ENCODE results near the gene CHST15.

CHST15 gene

DNA sequence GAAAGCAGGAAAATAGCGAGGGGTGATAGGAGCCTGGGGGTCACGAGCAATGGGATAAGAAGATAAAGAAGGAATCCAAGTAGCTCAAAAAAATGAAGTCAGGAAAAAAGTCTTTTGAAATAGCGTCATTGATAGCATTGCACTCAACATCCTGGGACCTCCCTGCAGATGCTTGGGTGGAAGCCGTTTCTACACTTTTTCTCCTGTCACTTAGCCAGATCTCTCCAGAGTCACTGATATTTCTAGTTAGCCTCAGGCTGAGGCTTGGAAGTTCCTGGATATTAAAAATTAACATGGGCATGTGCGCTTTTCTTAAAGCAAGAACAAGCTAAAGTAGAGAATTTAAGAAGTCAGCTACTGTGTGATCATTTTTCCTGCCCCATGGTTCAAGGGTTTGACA is 39.5 kb upstream of the CHST15 start:
- H3K4me2 ChIP-seq (ENCODE audit: insufficient read depth, low read length): no peak overlapping the region
- H3K9ac ChIP-seq (ENCODE audit: low read depth, low read length): no peak overlapping the region
- H3K4me1 ChIP-seq (ENCODE audit: insufficient read depth, low read length): peaks cover 5% of the 10 kb centered on the region; the same call in 1 of the 2 replicates
- H2AFZ ChIP-seq (ENCODE audit: low read depth, low read length): no peak overlapping the region
- H4K20me1 ChIP-seq (ENCODE audit: insufficient read depth, low read length): no peaks in the 10 kb centered on the region
- no peaks in the 10 kb centered on the region for H3K79me2 ChIP-seq (ENCODE audit: insufficient read depth, low read length)
- ATAC-seq (ENCODE audit: insufficient read depth, low read depth) (no peak), DNase-seq (no peak)
- no peak for TF ChIP-seq EZH2 (IDR thresholded peaks at IDR 0.05; ENCODE audit: borderline replicate concordance, low read depth, low read length, severe bottlenecking)
- TF ChIP-seq CTCF (IDR thresholded peaks at IDR 0.05; ENCODE audit: borderline replicate concordance, extremely low read depth, low read length, poor library complexity, severe bottlenecking): no peak
- H3K4me3 ChIP-seq (ENCODE audit: low read depth in 1 of 2, low read length in 2 of 2): no peak overlapping the region
- H3K27me3 ChIP-seq (ENCODE audit: insufficient read depth, low read length, poor library complexity): no peaks in the 10 kb centered on the region
- H3K27ac ChIP-seq (ENCODE audit: low read length): no peak overlapping the region
- H3K36me3 ChIP-seq (ENCODE audit: insufficient read depth, low read length): no peaks in the 10 kb centered on the region
- H3K9me3 ChIP-seq (ENCODE audit: insufficient read depth, low read length, severe bottlenecking): no peaks in the 10 kb centered on the region

DNA sequence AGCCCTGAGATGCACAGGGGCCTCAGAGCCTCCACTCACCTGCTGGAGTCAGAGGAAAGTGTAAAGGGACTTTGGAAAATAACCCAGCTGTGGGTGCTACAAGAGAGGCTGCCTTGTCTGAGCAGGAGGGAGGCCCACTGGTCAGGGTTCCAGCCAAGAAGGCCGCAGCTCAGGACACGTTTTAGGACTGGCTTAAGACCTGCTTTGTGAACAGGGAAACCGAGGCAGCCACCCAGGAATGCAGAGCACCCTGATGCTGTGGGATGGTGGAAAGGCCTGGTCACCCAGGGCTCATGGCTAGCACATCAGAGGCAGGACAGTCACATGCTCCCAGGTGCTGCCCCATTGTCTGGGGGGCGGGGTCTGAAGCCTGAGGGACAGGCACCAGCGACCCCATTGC is 38.9 kb upstream of the CHST15 start:
- no peak overlapping the region for H2AFZ ChIP-seq (ENCODE audit: low read depth, low read length)
- no peaks in the 10 kb centered on the region for H4K20me1 ChIP-seq (ENCODE audit: insufficient read depth, low read length)
- H3K79me2 ChIP-seq (ENCODE audit: insufficient read depth, low read length): no peaks in the 10 kb centered on the region
- H3K4me1 ChIP-seq (ENCODE audit: insufficient read depth, low read length): peaks cover 5% of the 10 kb centered on the region; the same call in 1 of the 2 replicates
- TF ChIP-seq EZH2 (IDR thresholded peaks at IDR 0.05; ENCODE audit: borderline replicate concordance, low read depth, low read length, severe bottlenecking) (no peak), CTCF (IDR thresholded peaks at IDR 0.05; ENCODE audit: borderline replicate concordance, extremely low read depth, low read length, poor library complexity, severe bottlenecking) (no peak)
- no peaks in the 10 kb centered on the region for H3K36me3 ChIP-seq (ENCODE audit: insufficient read depth, low read length)
- no peak overlapping the region for H3K4me3 ChIP-seq (ENCODE audit: low read depth in 1 of 2, low read length in 2 of 2)
- DNase-seq (no peak), ATAC-seq (ENCODE audit: insufficient read depth, low read depth) (no peak)
- H3K27ac ChIP-seq (ENCODE audit: low read length): no peak overlapping the region
- no peak overlapping the region for H3K9ac ChIP-seq (ENCODE audit: low read depth, low read length)
- no peaks in the 10 kb centered on the region for H3K27me3 ChIP-seq (ENCODE audit: insufficient read depth, low read length, poor library complexity)
- no peaks in the 10 kb centered on the region for H3K9me3 ChIP-seq (ENCODE audit: insufficient read depth, low read length, severe bottlenecking)
- no peak overlapping the region for H3K4me2 ChIP-seq (ENCODE audit: insufficient read depth, low read length)

DNA sequence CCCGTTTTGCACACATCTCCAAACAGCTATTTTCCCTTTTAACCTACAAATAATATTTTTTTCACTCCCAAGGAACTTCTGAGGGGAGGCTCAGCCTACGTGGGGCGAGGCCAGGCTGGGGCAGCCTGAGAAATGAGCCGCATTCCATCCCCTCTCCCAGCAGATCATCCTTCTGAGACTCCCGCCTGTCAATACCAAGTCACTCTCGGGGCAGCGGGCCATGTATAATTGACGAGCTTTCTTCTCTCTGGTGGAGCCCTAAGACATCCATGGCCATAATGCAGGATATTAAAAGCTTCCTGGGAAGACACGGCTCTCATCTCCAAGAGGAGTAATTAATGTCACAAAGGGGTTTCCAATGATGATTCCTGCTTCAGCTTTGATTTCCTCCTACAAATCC is 37.8 kb upstream of the CHST15 start:
- Histone ChIP-seq H3K27me3 (ENCODE audit: insufficient read depth, low read length, poor library complexity) (no peaks in the 10 kb centered on the region), H3K9me3 (ENCODE audit: insufficient read depth, low read length, severe bottlenecking) (no peaks in the 10 kb centered on the region), H3K4me1 (ENCODE audit: insufficient read depth, low read length) (peaks cover 6% of the 10 kb centered on the region; the same call in 1 of the 2 replicates), H3K4me2 (ENCODE audit: insufficient read depth, low read length) (no peak overlapping the region), H3K36me3 (ENCODE audit: insufficient read depth, low read length) (no peaks in the 10 kb centered on the region), H3K79me2 (ENCODE audit: insufficient read depth, low read length) (no peaks in the 10 kb centered on the region), H2AFZ (ENCODE audit: low read depth, low read length) (no peak overlapping the region), H3K4me3 (ENCODE audit: low read depth in 1 of 2, low read length in 2 of 2) (no peak overlapping the region), H3K27ac (ENCODE audit: low read length) (no peak overlapping the region), H4K20me1 (ENCODE audit: insufficient read depth, low read length) (no peaks in the 10 kb centered on the region), H3K9ac (ENCODE audit: low read depth, low read length) (no peak overlapping the region)
- no peak for TF ChIP-seq EZH2 (IDR thresholded peaks at IDR 0.05; ENCODE audit: borderline replicate concordance, low read depth, low read length, severe bottlenecking)
- DNase-seq: no peak
- no peak for ATAC-seq (ENCODE audit: insufficient read depth, low read depth)

DNA sequence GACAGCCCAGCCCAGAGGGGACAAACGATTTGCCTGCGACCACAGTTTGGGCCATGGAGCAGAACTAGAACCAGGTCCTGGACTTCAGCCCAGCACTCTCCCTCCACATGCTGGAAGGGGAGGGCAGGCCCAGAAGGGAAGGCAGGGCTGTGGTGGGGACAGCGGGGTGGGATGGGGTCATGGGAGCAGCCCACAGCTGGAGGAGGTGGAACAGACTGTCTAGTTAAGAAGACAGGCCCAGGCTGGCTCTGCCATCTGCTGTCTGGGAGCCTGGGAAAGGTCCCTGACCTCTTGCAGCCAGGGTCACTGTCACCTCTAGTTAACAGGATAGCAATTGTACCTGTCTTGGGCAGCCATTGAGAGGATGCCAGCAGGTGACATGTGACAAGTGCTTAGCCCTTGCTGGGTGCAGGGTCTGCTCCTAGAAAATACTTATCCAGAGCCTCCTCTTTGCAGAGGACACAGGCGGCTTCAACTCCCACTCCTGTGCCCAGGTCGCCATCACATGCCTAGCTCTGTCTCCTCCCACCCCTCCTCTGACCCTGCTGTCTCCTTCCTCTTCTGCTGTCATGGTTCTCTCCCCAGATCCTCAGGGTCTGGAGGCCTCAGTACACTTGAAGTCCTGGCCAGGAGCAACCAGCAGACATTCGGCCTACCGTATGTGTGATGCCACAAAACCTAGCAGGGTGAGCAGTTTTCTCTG is 37.0 kb upstream of the CHST15 start:
- H3K79me2 ChIP-seq (ENCODE audit: insufficient read depth, low read length): no peaks in the 10 kb centered on the region
- H2AFZ ChIP-seq (ENCODE audit: low read depth, low read length): no peak overlapping the region
- H3K4me2 ChIP-seq (ENCODE audit: insufficient read depth, low read length): no peak overlapping the region
- H3K36me3 ChIP-seq (ENCODE audit: insufficient read depth, low read length): no peaks in the 10 kb centered on the region
- no peak overlapping the region for H3K4me3 ChIP-seq (ENCODE audit: low read depth in 1 of 2, low read length in 2 of 2)
- H3K4me1 ChIP-seq (ENCODE audit: insufficient read depth, low read length): peaks cover 14% of the 10 kb centered on the region; the same call in 1 of the 2 replicates
- no peaks in the 10 kb centered on the region for H3K27me3 ChIP-seq (ENCODE audit: insufficient read depth, low read length, poor library complexity)
- no peak overlapping the region; the same call in 1 of the 2 replicates for H3K27ac ChIP-seq (ENCODE audit: low read length)
- TF ChIP-seq EZH2 (IDR thresholded peaks at IDR 0.05; ENCODE audit: borderline replicate concordance, low read depth, low read length, severe bottlenecking) (no peak), CTCF (IDR thresholded peaks at IDR 0.05; ENCODE audit: borderline replicate concordance, extremely low read depth, low read length, poor library complexity, severe bottlenecking) (no peak)
- H4K20me1 ChIP-seq (ENCODE audit: insufficient read depth, low read length): no peaks in the 10 kb centered on the region
- no peak for ATAC-seq (ENCODE audit: insufficient read depth, low read depth)
- no peak overlapping the region for H3K9ac ChIP-seq (ENCODE audit: low read depth, low read length)
- DNase-seq: no peak
- H3K9me3 ChIP-seq (ENCODE audit: insufficient read depth, low read length, severe bottlenecking): no peaks in the 10 kb centered on the region
